OCI-LY3 (cell line): Measurements from ENCODE around the gene DPP10.

Experiments
- EZH2phosphoT487 ChIP-seq: fragments of 200-600 bp; shearing (Covaris generic); IDR thresholded peaks from 2 replicates; pipeline ENCODE4 v1.6.1; 2018; ENCODE audit warnings: antibody characterized with exemption, mixed run types, low read depth
- TF ChIP-seq, protein P1 (sequence below): fragments of 200-600, 300-600 bp; sonication (generic); IDR thresholded peaks from 2 replicates; pipeline ENCODE4 v1.5.1; 2014; ENCODE audit warnings: antibody characterized with exemption, low read length, low read depth

DNA sequence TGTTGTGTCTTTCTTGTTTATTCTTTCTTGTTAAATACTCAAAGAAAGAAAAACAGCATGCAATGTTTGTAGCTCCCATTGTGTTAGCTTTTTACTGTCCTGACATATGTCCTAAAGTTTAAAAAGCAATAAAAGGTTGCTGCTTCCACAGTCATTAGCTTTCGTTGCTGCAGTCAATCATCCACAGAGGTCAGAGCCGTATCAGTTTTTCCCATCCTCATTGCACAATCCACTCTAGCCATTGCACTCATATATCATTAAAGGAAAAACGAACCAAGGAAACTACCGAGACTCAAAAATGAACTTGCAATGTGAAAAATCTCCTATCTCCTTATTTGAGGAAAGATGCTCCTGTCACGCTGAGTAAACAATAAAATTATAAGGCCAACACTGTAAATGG is 954.1 kb downstream of the DPP10 start:
- TF ChIP-seq, protein P1, sequence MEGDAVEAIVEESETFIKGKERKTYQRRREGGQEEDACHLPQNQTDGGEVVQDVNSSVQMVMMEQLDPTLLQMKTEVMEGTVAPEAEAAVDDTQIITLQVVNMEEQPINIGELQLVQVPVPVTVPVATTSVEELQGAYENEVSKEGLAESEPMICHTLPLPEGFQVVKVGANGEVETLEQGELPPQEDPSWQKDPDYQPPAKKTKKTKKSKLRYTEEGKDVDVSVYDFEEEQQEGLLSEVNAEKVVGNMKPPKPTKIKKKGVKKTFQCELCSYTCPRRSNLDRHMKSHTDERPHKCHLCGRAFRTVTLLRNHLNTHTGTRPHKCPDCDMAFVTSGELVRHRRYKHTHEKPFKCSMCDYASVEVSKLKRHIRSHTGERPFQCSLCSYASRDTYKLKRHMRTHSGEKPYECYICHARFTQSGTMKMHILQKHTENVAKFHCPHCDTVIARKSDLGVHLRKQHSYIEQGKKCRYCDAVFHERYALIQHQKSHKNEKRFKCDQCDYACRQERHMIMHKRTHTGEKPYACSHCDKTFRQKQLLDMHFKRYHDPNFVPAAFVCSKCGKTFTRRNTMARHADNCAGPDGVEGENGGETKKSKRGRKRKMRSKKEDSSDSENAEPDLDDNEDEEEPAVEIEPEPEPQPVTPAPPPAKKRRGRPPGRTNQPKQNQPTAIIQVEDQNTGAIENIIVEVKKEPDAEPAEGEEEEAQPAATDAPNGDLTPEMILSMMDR: no peak
- TF ChIP-seq EZH2phosphoT487: no peak
